HL-60 (cell line): ENCODE results near the gene AHRR.

ENCODE experiments used
- DNase-seq, 2 experiments: peaks; one replicate each; pipeline ENCODE4 v3.0.0-alpha.2; 2010 to 2020; ENCODE audit warnings: low read depth in 1 of 2, low spot score in 1 of 2
- H3K27ac ChIP-seq: fragments of 250-450 bp; sonication (Bioruptor Pico); replicated peaks from 2 replicates; pipeline ENCODE4 v1.5.1; 2020; ENCODE audit warnings: mild to moderate bottlenecking, moderate library complexity
- H3K27me3 ChIP-seq: fragments of 250-450 bp; sonication (Bioruptor Pico); 2 replicates; pipeline ENCODE4 v1.5.1; 2021; ENCODE audit warnings: mild to moderate bottlenecking, moderate library complexity; ENCODE audit not compliant: insufficient read depth, poor library complexity, severe bottlenecking
- H3K4me3 ChIP-seq: replicated peaks from 2 replicates; pipeline ENCODE4 v1.5.1; 2011; ENCODE audit warnings: mild to moderate bottlenecking, control low read depth, low read length; ENCODE audit not compliant: insufficient read depth
- CTCF ChIP-seq: IDR thresholded peaks from one replicate; pipeline ENCODE4 v1.5.1; 2011; ENCODE audit warnings: low read length, control low read depth, inconsistent platforms; ENCODE audit not compliant: insufficient read depth
- GABPA ChIP-seq: IDR thresholded peaks from 2 replicates; pipeline ENCODE4 v1.6.1; 2012; ENCODE audit warnings: low read depth
- POLR2AphosphoS5 ChIP-seq: IDR thresholded peaks from 2 replicates; pipeline ENCODE4 v1.6.1; 2012; ENCODE audit warnings: low read depth
- REST ChIP-seq: IDR thresholded peaks from 2 replicates; pipeline ENCODE4 v1.6.1; 2012; ENCODE audit warnings: low read depth; ENCODE audit not compliant: insufficient replicate concordance
- SPI1 ChIP-seq: IDR thresholded peaks from 2 replicates; pipeline ENCODE4 v1.6.1; 2012; ENCODE audit warnings: low read depth, mild to moderate bottlenecking, borderline replicate concordance

AHRR gene

GRCh38 chr5:351921-352245, 30.4 kb downstream of the AHRR start:
- no peak for DNase-seq
- peak overlapping the region; percentile 40 for H3K27ac ChIP-seq
- TF ChIP-seq GABPA: no peak
- no peak for TF ChIP-seq POLR2AphosphoS5
- TF ChIP-seq CTCF: no peak
- no peak for TF ChIP-seq SPI1
- no peak for TF ChIP-seq REST
- no peak overlapping the region for H3K4me3 ChIP-seq
- H3K27me3 ChIP-seq: no peaks in the 10 kb centered on the region

- no peaks in the 10 kb centered on the region for H3K27me3 ChIP-seq
- no peak overlapping the region for H3K4me3 ChIP-seq
- TF ChIP-seq SPI1: no peak
- TF ChIP-seq CTCF: no peak
- TF ChIP-seq POLR2AphosphoS5: no peak
- TF ChIP-seq REST: no peak
- TF ChIP-seq GABPA: no peak
- peak overlapping the region; percentile 29 for H3K27ac ChIP-seq
- no peak for DNase-seq
Measured at GRCh38 chr5:352639-353611, 31.4 kb downstream of the AHRR start.

GRCh38 chr5:353612-354580, 32.4 kb downstream of the AHRR start:
- no peak for DNase-seq

More at GRCh38 chr5:353612-354580, 32.4 kb downstream of the AHRR start:
- peak overlapping the region; percentile 47 for H3K27ac ChIP-seq
- no peak for TF ChIP-seq REST
- TF ChIP-seq POLR2AphosphoS5: no peak
- TF ChIP-seq CTCF: no peak
- no peak for TF ChIP-seq GABPA
- TF ChIP-seq SPI1: no peak
- no peaks in the 10 kb centered on the region for H3K27me3 ChIP-seq
- H3K4me3 ChIP-seq: no peak overlapping the region
